Measurements from ENCODE around the gene TMEM238.

- no peak for TF ChIP-seq POLR2A (IDR thresholded peaks at IDR 0.05)
- no peak for TF ChIP-seq CTCF (IDR thresholded peaks at IDR 0.05)
- TF ChIP-seq POLR2AphosphoS5 (IDR thresholded peaks at IDR 0.05; ENCODE audit: insufficient read depth in 1 of 2, low read depth in 1 of 2) = no peak
Observed at GRCh38 chr19:55365245-55365644, 18.8 kb downstream of the TMEM238 start.
